Globus pallidus (tissue), 1 donor: Measurements from ENCODE around the gene B3GALNT1.

Experiments used
- DNase-seq: peaks from one replicate; pipeline ENCODE4 v3.0.0-alpha.2; 2015; ENCODE audit warnings: low spot score

B3GALNT1 gene

GRCh38 chr3:161104561-161105551 lies at the start of gene B3GALNT1:
TSS of gene B3GALNT1 (minus strand) at chr3:161105349. CDS start at chr3:161086754, 18,595 bp downstream.
- no peak for DNase-seq

- no peak for DNase-seq
Observed at GRCh38 chr3:161153480-161153879, 48.3 kb upstream of the B3GALNT1 start.

- no peak for DNase-seq
Observed at GRCh38 chr3:161150001-161150525, 44.9 kb upstream of the B3GALNT1 start.

GRCh38 chr3:161149529-161149928 lies 44.4 kb upstream of the B3GALNT1 start:
- DNase-seq: no peak

- DNase-seq: no peak
Observed at GRCh38 chr3:161148832-161149475, 43.8 kb upstream of the B3GALNT1 start.

- DNase-seq: no peak
Observed at GRCh38 chr3:161142486-161142885, 37.3 kb upstream of the B3GALNT1 start.

- no peak for DNase-seq
Observed at GRCh38 chr3:161139686-161140085, 34.5 kb upstream of the B3GALNT1 start.

- DNase-seq: no peak
Observed at GRCh38 chr3:161137260-161137659, 32.1 kb upstream of the B3GALNT1 start.

- no peak for DNase-seq
Observed at GRCh38 chr3:161132391-161132790, 27.2 kb upstream of the B3GALNT1 start.

GRCh38 chr3:161126495-161126894 lies 21.3 kb upstream of the B3GALNT1 start:
- no peak for DNase-seq

- no peak for DNase-seq
Observed at GRCh38 chr3:161117646-161118045, 12.5 kb upstream of the B3GALNT1 start.

GRCh38 chr3:161108840-161109239 lies 3.7 kb upstream of the B3GALNT1 start:
- DNase-seq: no peak

GRCh38 chr3:161107311-161107710 lies 2.2 kb upstream of the B3GALNT1 start:
- DNase-seq: no peak

GRCh38 chr3:161103776-161104385 lies 1.3 kb downstream of the B3GALNT1 start:
- DNase-seq: no peak

GRCh38 chr3:161101609-161102008 lies 3.5 kb downstream of the B3GALNT1 start:
- no peak for DNase-seq

GRCh38 chr3:161100994-161101393 lies 4.2 kb downstream of the B3GALNT1 start:
- no peak for DNase-seq

- no peak for DNase-seq
Observed at GRCh38 chr3:161096771-161097367, 8.3 kb downstream of the B3GALNT1 start.

GRCh38 chr3:161093895-161094294 lies 11.3 kb downstream of the B3GALNT1 start:
- no peak for DNase-seq

GRCh38 chr3:161084277-161084676 lies 20.9 kb downstream of the B3GALNT1 start:
- no peak for DNase-seq

- DNase-seq: no peak
Observed at GRCh38 chr3:161083131-161083530, 22.0 kb downstream of the B3GALNT1 start.

- no peak for DNase-seq
Observed at GRCh38 chr3:161082063-161082462, 23.1 kb downstream of the B3GALNT1 start.

- no peak for DNase-seq
Observed at GRCh38 chr3:161081633-161082032, 23.5 kb downstream of the B3GALNT1 start.
